Thymus (tissue), 11 donors: ENCODE measurements around the gene LASP1. TPM values are rescaled to one million over a fixed set of nuclear protein-coding genes. Genes with fewer than 3 reads are reported as not detected.
"Not testable (repeated sequence)": the region's sequence is repeated elsewhere in the genome, so short reads cannot be mapped to it uniquely, and the experiment has no call there.

Source experiments
- DNase-seq, 9 donors: peaks; one replicate each; pipeline ENCODE4 v3.0.0-alpha.2; 2013; ENCODE audit warnings: low spot score in 9 of 9, low read depth in 6 of 9, missing footprints in 1 of 9
- H3K27ac ChIP-seq, 2 donors: one replicate each; pipeline ENCODE4 v1.5.1; 2013; ENCODE audit warnings: control low read depth in 1 of 2, low read depth in 1 of 2, low read length in 1 of 2, mild to moderate bottlenecking in 1 of 2, moderate library complexity in 1 of 2
- H3K27me3 ChIP-seq, 2 donors: one replicate each; pipeline ENCODE4 v1.5.1; 2013; ENCODE audit warnings: low read length in 1 of 2; ENCODE audit not compliant: control insufficient read depth in 2 of 2, insufficient read depth in 1 of 2
- H3K36me3 ChIP-seq, 2 donors: one replicate each; pipeline ENCODE4 v1.5.1; 2013; ENCODE audit warnings: low read length in 1 of 2, mild to moderate bottlenecking in 1 of 2, moderate library complexity in 1 of 2; ENCODE audit not compliant: control insufficient read depth in 2 of 2, insufficient read depth in 2 of 2
- H3K4me1 ChIP-seq, 2 donors: one replicate each; pipeline ENCODE4 v1.5.1; 2013; ENCODE audit warnings: low read length in 2 of 2; ENCODE audit not compliant: control insufficient read depth in 2 of 2, insufficient read depth in 2 of 2
- H3K4me3 ChIP-seq, 2 donors: one replicate each; pipeline ENCODE4 v1.5.1; 2013; ENCODE audit warnings: low read length in 2 of 2, control low read depth in 1 of 2, mild to moderate bottlenecking in 1 of 2
- H3K9me3 ChIP-seq, 2 donors: one replicate each; pipeline ENCODE4 v1.5.1; 2013; ENCODE audit warnings: low read length in 1 of 2, mild to moderate bottlenecking in 1 of 2; ENCODE audit not compliant: control insufficient read depth in 2 of 2, insufficient read depth in 1 of 2
- WGBS: extraction: QIAGEN DNeasy Blood & Tissue Kit; methylation state at CpG from one replicate; pipeline ENCODE4 v1.1.7; 2013; 5-methylcytosine and 5-hydroxymethylcytosine counted together
- polyA plus RNA-seq: library from polyadenylated mRNA; stranded (reverse); fragments of 200-250 nt; gene quantifications from one replicate; pipeline ENCODE4 v1.2.3, GENCODE V29; 2013
- total RNA-seq: library from RNA; stranded (reverse); fragments of 120-200 nt; gene quantifications from one replicate; pipeline ENCODE4 v1.2.4, GENCODE V29; 2013
- donor health status: healthy.

Gene LASP1
- total and polyA plus RNA-seq, 2 donors, result 37.0 to 72.5 TPM

GRCh38 chr17:38910325-38910724 lies 40.5 kb downstream of the LASP1 start:
- Histone ChIP-seq H3K4me1 (peaks cover 0 to 17% of the 10 kb centered on the region in 2 donors), H3K27ac (no peak overlapping the region), H3K27me3 (no peaks in the 10 kb centered on the region), H3K4me3 (no peak overlapping the region), H3K9me3 (peaks cover 0 to 6% of the 10 kb centered on the region in 2 donors), H3K36me3 (peaks cover 60 to 84% of the 10 kb centered on the region in 2 donors)
- 98% methylated on average over 5 of the region's 5 CpGs for WGBS
- DNase-seq, result no peak

DNA sequence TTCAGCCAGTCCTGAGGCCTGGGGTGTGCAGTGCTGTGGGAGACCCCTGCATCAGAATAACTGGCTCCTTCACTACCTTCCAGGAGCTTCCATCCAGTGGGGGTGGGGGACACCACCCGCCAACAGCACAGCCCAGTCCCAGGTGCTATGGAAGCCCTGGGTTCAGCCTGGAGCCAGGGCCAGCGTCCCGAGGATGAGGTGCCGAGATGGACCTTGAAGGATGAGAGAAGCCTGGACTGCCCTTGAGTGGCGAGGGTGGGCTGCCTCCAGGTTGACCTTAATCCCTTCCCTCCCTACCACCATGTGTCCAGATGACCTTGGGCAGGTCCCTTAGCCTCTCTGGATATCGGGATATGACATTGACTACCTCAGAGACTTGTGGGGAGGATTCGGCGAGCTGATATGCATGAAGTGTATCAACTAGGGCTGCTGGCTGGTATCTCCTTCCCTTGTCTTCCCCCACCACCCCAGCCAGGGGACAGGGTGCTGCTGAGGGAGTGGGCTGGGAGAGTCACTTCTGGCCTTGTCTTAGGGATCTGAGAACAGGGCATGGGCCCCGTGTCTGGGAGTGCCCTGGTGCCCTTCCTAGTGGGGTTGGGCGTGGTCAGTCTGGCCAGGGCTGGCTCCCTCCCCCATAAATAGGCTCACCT lies 41.3 kb downstream of the LASP1 start:
- Histone ChIP-seq H3K27ac (no peak overlapping the region), H3K36me3 (peaks cover 62 to 83% of the 10 kb centered on the region in 2 donors), H3K4me3 (no peak overlapping the region), H3K9me3 (peaks cover 0 to 6% of the 10 kb centered on the region in 2 donors), H3K27me3 (no peaks in the 10 kb centered on the region), H3K4me1 (peaks cover 0 to 17% of the 10 kb centered on the region in 2 donors)
- no peak for DNase-seq
- WGBS, result 92% methylated on average over 10 of the region's 10 CpGs

DNA sequence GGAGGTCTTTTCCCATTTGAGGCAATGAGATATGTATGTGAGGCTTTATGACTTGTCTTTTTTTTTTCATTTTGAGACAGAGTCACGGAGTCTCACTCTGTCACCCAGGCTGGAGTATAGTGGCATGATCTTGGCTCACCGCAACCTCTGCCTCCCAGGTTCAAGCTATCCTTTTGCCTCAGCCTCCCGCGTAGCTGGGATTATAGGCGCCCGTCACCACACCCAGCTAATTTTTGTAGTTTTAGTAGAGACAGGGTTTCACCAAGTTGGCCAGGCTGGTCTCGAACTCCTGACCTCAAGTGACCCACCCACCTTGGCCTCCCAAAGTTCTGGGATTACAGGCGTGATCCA lies 41.8 kb downstream of the LASP1 start:
- peaks cover 0 to 16% of the 10 kb centered on the region in 2 donors for H3K4me1 ChIP-seq
- not testable (repeated sequence) for DNase-seq, H3K4me3 ChIP-seq, H3K27ac ChIP-seq, H3K9me3 ChIP-seq, H3K27me3 ChIP-seq
- peaks cover 65 to 82% of the 10 kb centered on the region in 2 donors for H3K36me3 ChIP-seq
- 98% methylated on average over 8 of the region's 8 CpGs for WGBS

- peaks cover 0 to 6% of the 10 kb centered on the region in 2 donors for H3K9me3 ChIP-seq
- WGBS, result 94% methylated on average over 13 of the region's 13 CpGs
- DNase-seq, result no peak
- H3K4me3 ChIP-seq, result no peak overlapping the region
- peaks cover 0 to 13% of the 10 kb centered on the region in 2 donors for H3K4me1 ChIP-seq
- no peaks in the 10 kb centered on the region for H3K27me3 ChIP-seq
- peaks cover 69 to 85% of the 10 kb centered on the region in 2 donors for H3K36me3 ChIP-seq
- no peak overlapping the region for H3K27ac ChIP-seq
Observed at GRCh38 chr17:38912221-38912813, 42.5 kb downstream of the LASP1 start.

DNA sequence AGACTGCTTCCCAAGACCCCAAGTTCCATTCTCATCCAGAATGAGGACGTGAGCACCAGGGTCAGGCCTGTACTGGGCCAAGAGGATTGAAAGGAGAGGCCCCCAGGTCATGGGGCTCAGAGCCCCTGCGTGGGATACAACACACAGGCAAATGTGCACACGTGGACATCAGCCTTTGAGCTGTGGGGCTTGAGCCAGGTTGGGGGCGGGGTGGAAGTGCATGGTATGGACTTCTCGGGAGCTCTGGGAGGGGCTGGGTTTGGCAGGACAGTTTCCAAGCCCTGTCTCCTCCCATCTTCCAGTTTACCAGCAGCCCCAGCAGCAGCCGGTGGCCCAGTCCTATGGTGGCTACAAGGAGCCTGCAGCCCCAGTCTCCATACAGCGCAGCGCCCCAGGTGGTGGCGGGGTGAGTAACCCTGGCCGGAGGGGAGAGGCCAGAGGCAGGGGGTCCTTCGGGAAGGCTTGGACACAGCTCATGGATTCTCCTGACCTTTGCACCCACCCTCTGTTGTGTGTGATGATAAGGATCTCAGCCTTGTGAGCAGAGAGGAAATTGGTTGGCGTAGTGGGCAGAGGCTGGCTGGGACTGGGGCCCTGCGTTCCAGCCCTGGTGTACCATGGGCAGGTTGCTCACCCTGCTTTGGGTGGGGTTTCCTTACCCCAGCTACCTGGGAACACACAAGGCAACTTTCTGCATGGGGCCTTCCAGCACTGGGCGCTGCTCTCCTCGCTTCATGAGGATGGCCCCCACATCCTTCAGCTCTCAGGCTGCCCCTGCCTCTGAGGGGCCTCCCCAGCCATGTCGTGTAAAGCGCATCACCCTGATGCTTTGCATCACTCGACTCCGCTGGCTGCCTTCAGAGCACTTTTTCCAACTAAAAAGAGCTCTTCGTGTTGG lies 45.1 kb downstream of the LASP1 start:
- Histone ChIP-seq H3K4me3 (no peak overlapping the region), H3K36me3 (peaks cover 84 to 89% of the 10 kb centered on the region in 2 donors), H3K27ac (no peak overlapping the region), H3K4me1 (no peaks in the 10 kb centered on the region), H3K27me3 (no peaks in the 10 kb centered on the region), H3K9me3 (no peaks in the 10 kb centered on the region)
- no peak for DNase-seq
- WGBS, result 97% methylated on average over 20 of the region's 20 CpGs

- no peak overlapping the region for H3K4me3 ChIP-seq
- 98% methylated on average over 7 of the region's 7 CpGs for WGBS
- no peaks in the 10 kb centered on the region for H3K9me3 ChIP-seq
- H3K36me3 ChIP-seq, result peaks cover 83 to 87% of the 10 kb centered on the region in 2 donors
- no peak overlapping the region for H3K27ac ChIP-seq
- DNase-seq, result no peak
- no peaks in the 10 kb centered on the region for H3K27me3 ChIP-seq
- no peaks in the 10 kb centered on the region for H3K4me1 ChIP-seq
Observed at GRCh38 chr17:38915639-38915995, 45.8 kb downstream of the LASP1 start.

DNA sequence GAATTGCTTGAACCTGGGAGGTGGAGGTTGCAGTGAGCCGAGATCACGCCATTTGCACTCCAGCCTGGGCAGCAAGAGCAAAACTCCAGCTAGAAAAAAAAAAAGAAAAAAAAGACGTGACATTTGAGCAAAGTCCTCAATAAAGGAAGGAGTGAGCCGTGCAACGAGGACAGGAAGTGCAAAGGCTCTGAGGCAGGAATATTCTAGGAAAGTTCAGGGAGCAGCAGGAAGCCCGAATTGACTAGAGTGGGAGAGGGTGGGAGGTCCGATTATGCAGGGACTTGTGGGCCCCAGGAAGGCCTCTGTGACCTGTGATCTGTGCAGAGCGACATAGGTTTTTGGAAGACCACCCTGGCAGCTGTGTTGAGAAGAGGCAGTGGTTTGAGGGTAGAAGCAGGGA lies 46.9 kb downstream of the LASP1 start:
- 97% methylated on average over 8 of the region's 8 CpGs for WGBS
- peaks cover 78 to 84% of the 10 kb centered on the region in 2 donors for H3K36me3 ChIP-seq
- no peaks in the 10 kb centered on the region for H3K4me1 ChIP-seq
- no peak for DNase-seq
- H3K27me3 ChIP-seq, result no peaks in the 10 kb centered on the region
- no peak overlapping the region for H3K4me3 ChIP-seq
- H3K9me3 ChIP-seq, result no peaks in the 10 kb centered on the region
- no peak overlapping the region for H3K27ac ChIP-seq

DNA sequence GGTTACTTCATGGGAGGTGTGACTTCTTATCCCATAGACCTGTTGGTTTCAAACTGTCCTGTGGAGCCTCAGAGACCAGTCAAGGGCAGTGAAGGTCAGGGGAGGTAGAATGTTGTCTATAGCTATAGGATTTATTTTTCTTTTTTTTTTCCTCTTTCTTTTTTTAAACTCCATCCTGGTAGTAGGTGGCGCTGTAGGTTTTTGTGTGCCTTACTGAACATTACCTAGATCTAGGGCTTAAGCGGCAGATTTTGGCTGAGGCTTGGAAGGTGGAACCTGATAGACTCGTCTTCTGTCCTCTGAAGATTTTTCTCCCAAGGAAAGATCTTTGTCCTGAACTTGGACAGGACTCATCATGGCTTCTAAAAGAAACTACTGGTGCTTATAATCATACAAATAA lies 47.4 kb downstream of the LASP1 start:
- 94% methylated on average over 3 of the region's 3 CpGs for WGBS
- no peak for DNase-seq
- Histone ChIP-seq H3K36me3 (peaks cover 77 to 81% of the 10 kb centered on the region in 2 donors), H3K27ac (no peak overlapping the region), H3K9me3 (no peaks in the 10 kb centered on the region), H3K4me3 (no peak overlapping the region), H3K27me3 (no peaks in the 10 kb centered on the region), H3K4me1 (no peaks in the 10 kb centered on the region)
